Neutrophil (primary cell): ENCODE measurements around the gene IMPDH1.
"Not testable (repeated sequence)": the region's sequence is repeated elsewhere in the genome, so short reads cannot be mapped to it uniquely, and the experiment has no call there.

ENCODE experiments used
- H3K27ac ChIP-seq: fragments of 200-600 bp; sonication (generic); 2 replicates; pipeline ENCODE4 v1.5.1; 2016; ENCODE audit warnings: mild to moderate bottlenecking, moderate library complexity
- H3K27me3 ChIP-seq: fragments of 200-600 bp; sonication (generic); 2 replicates; pipeline ENCODE4 v1.6.0; 2016; ENCODE audit warnings: mild to moderate bottlenecking
- H3K36me3 ChIP-seq: fragments of 200-600 bp; sonication (generic); 2 replicates; pipeline ENCODE4 v1.5.1; 2017
- H3K4me1 ChIP-seq, 2 experiments: fragments of 200-600 bp in 1 of 2; sonication (generic) in 1 of 2; 1 replicate in 1 of 2; 2 replicates in 1 of 2; pipeline versions ENCODE4 v1.5.1 to v1.6.1; 2013 to 2016; ENCODE audit warnings: low read depth in 1 of 2, low read length in 1 of 2, mild to moderate bottlenecking in 1 of 2, moderate library complexity in 1 of 2; ENCODE audit not compliant: control insufficient read depth in 1 of 2, insufficient read depth in 1 of 2
- H3K4me3 ChIP-seq, 2 experiments: fragments of 200-600 bp in 1 of 2; sonication (generic) in 1 of 2; 1 replicate in 1 of 2; 2 replicates in 1 of 2; pipeline ENCODE4 v1.5.1; 2013 to 2016; ENCODE audit warnings: low read depth in 1 of 2, low read length in 1 of 2, mild to moderate bottlenecking in 1 of 2, moderate library complexity in 1 of 2
- H3K9me3 ChIP-seq: fragments of 200-600 bp; sonication (generic); 2 replicates; pipeline ENCODE4 v1.5.1; 2016
- TF ChIP-seq, protein P1 (sequence below): fragments of 200-600 bp; sonication (generic); IDR thresholded peaks from 2 replicates; pipeline ENCODE4 v1.5.1; 2016; ENCODE audit warnings: antibody characterized with exemption

Gene IMPDH1

DNA sequence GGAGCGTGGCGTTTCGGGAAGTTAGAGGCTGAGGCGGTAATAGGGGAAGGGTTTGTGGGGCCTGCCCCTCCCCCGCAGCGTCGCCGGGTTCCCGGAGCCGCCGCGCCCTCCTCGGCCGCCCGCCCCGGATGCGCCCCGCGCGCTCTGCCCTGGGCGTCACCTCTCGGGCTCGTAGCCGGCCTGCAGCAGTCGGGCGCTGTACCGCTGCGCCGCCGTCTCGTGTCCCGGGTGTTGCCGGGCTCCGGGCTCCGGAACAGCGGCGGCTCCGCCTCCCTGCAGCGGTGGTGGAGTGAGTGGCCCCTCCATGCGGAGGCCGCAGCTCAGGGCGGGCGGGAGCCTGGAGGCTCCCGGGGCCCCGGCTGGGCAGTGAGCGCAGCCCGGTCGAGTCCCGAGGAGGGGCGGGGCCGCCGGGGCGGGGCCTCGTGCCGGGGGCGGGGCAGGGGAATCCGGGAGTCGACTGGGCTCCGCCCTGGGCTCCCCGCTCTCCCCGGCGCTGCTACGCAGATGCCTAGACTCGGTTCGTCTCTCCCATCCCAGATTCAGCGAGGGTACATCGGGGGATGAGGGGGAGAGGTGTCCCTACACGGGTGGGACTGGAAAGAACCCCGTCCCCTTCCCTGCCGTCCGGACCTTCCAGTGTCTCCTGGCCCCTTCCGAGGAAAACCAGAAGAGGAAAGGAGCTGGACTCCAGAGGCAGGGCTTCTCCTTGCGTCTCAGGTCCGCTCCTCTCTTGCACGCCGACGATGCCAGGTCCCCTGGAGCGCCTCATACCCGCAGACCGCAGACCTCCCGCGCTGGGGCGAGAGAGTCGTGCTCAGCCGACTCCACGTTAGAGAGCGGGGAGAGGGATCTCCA, at the start of gene IMPDH1:
TSS of gene IMPDH1 (minus strand) at position 387 of the 855 bp plus-strand sequence. CDS start at position 306, 81 bp downstream.
- Histone ChIP-seq H3K36me3 (peaks cover 8% of the 10 kb centered on the region), H3K4me3 (peak within 1 kb of the TSS; percentile 91 to 99), H3K9me3 (no peaks in the 10 kb centered on the region), H3K27ac (peak within 1 kb of the TSS; percentile 99), H3K27me3 (no peaks in the 10 kb centered on the region), H3K4me1 (peaks cover 43 to 53% of the 10 kb centered on the region in 2 experiments)
- TF ChIP-seq, protein P1, sequence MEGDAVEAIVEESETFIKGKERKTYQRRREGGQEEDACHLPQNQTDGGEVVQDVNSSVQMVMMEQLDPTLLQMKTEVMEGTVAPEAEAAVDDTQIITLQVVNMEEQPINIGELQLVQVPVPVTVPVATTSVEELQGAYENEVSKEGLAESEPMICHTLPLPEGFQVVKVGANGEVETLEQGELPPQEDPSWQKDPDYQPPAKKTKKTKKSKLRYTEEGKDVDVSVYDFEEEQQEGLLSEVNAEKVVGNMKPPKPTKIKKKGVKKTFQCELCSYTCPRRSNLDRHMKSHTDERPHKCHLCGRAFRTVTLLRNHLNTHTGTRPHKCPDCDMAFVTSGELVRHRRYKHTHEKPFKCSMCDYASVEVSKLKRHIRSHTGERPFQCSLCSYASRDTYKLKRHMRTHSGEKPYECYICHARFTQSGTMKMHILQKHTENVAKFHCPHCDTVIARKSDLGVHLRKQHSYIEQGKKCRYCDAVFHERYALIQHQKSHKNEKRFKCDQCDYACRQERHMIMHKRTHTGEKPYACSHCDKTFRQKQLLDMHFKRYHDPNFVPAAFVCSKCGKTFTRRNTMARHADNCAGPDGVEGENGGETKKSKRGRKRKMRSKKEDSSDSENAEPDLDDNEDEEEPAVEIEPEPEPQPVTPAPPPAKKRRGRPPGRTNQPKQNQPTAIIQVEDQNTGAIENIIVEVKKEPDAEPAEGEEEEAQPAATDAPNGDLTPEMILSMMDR, result peak; percentile 32

GRCh38 chr7:128459394-128459878, 49.7 kb upstream of the IMPDH1 start:
- TF ChIP-seq, protein P1, result peak; percentile 80
- Histone ChIP-seq H3K27me3 (no peaks in the 10 kb centered on the region), H3K36me3 (no peaks in the 10 kb centered on the region), H3K4me1 (peaks cover 13 to 22% of the 10 kb centered on the region in 2 experiments), H3K27ac (no peak overlapping the region), H3K4me3 (no peak overlapping the region), H3K9me3 (no peaks in the 10 kb centered on the region)

GRCh38 chr7:128458956-128459355, 49.2 kb upstream of the IMPDH1 start:
- no peak overlapping the region for H3K4me3 ChIP-seq
- H3K36me3 ChIP-seq, result no peaks in the 10 kb centered on the region
- H3K27me3 ChIP-seq, result no peaks in the 10 kb centered on the region
- H3K9me3 ChIP-seq, result no peaks in the 10 kb centered on the region
- H3K27ac ChIP-seq, result no peak overlapping the region
- TF ChIP-seq, protein P1, result no peak
- peaks cover 13 to 22% of the 10 kb centered on the region in 2 experiments for H3K4me1 ChIP-seq

DNA sequence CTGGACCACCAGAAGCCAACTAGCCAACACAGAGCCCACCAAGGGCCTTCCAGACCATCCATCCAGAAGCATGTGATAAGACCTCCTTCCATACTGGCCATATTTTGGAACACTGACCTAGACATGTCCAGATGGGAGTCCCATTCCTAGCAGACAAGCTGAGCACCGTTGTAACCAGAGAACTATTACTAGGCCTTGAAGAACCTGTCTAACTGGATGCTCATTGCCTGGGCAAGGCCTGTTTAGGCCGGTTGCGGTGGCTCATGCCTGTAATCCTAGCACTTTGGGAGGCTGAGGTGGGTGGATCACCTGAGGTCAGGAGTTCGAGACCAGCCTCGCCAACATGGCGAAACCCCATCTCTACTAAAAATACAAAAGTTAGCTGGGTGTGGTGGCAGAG, 47.6 kb upstream of the IMPDH1 start:
- not testable (repeated sequence) for H3K27ac ChIP-seq, H3K9me3 ChIP-seq, H3K36me3 ChIP-seq, H3K4me3 ChIP-seq, H3K27me3 ChIP-seq
- peaks cover 13 to 22% of the 10 kb centered on the region in 2 experiments for H3K4me1 ChIP-seq

DNA sequence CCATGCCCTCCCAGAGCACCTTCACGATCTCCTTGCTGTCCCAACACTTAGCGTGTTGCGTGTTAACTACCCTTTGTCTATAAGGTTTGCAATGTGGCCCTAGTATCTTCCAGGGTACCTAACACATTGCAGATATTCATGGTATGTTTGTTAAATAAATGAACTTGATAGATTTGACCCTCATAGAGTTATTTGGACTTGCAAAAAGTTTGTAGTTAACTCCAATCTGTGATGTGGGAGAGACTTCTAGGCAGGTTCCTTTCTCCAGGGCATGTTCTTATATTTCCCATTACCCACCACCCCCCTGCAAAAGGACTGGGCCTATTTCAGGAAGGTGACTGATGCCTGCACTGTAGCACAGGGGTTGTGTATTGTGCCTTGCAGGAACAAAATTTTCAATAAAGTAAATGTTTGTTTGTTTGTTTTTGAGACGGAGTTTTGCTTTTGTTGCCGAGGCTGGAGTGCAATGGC, 46.5 kb upstream of the IMPDH1 start:
- H3K4me3 ChIP-seq, result peak overlapping the region; percentile 67 to 82
- TF ChIP-seq, protein P1, result no peak

More for the DNA sequence above, 46.5 kb upstream of the IMPDH1 start:
- no peaks in the 10 kb centered on the region for H3K9me3 ChIP-seq
- H3K4me1 ChIP-seq, result peaks cover 13 to 22% of the 10 kb centered on the region in 2 experiments
- peak overlapping the region; percentile 68 for H3K27ac ChIP-seq
- no peaks in the 10 kb centered on the region for H3K27me3 ChIP-seq
- no peaks in the 10 kb centered on the region for H3K36me3 ChIP-seq
